Neutrophil (primary cell): Measurements from ENCODE around the gene NTN5.

Source experiments
- H3K27ac ChIP-seq: fragments of 200-600 bp; sonication (generic); 2 replicates; pipeline ENCODE4 v1.5.1; 2016; ENCODE audit warnings: mild to moderate bottlenecking, moderate library complexity
- H3K27me3 ChIP-seq: fragments of 200-600 bp; sonication (generic); 2 replicates; pipeline ENCODE4 v1.6.0; 2016; ENCODE audit warnings: mild to moderate bottlenecking
- H3K36me3 ChIP-seq: fragments of 200-600 bp; sonication (generic); 2 replicates; pipeline ENCODE4 v1.5.1; 2017
- H3K4me1 ChIP-seq, 2 experiments: fragments of 200-600 bp in 1 of 2; sonication (generic) in 1 of 2; 1 replicate in 1 of 2; 2 replicates in 1 of 2; pipeline versions ENCODE4 v1.5.1 to v1.6.1; 2013 to 2016; ENCODE audit warnings: low read depth in 1 of 2, low read length in 1 of 2, mild to moderate bottlenecking in 1 of 2, moderate library complexity in 1 of 2; ENCODE audit not compliant: control insufficient read depth in 1 of 2, insufficient read depth in 1 of 2
- H3K4me3 ChIP-seq, 2 experiments: fragments of 200-600 bp in 1 of 2; sonication (generic) in 1 of 2; 1 replicate in 1 of 2; 2 replicates in 1 of 2; pipeline ENCODE4 v1.5.1; 2013 to 2016; ENCODE audit warnings: low read depth in 1 of 2, low read length in 1 of 2, mild to moderate bottlenecking in 1 of 2, moderate library complexity in 1 of 2
- H3K9me3 ChIP-seq: fragments of 200-600 bp; sonication (generic); 2 replicates; pipeline ENCODE4 v1.5.1; 2016
- TF ChIP-seq, protein P1 (sequence below): fragments of 200-600 bp; sonication (generic); IDR thresholded peaks from 2 replicates; pipeline ENCODE4 v1.5.1; 2016; ENCODE audit warnings: antibody characterized with exemption

NTN5 gene

DNA sequence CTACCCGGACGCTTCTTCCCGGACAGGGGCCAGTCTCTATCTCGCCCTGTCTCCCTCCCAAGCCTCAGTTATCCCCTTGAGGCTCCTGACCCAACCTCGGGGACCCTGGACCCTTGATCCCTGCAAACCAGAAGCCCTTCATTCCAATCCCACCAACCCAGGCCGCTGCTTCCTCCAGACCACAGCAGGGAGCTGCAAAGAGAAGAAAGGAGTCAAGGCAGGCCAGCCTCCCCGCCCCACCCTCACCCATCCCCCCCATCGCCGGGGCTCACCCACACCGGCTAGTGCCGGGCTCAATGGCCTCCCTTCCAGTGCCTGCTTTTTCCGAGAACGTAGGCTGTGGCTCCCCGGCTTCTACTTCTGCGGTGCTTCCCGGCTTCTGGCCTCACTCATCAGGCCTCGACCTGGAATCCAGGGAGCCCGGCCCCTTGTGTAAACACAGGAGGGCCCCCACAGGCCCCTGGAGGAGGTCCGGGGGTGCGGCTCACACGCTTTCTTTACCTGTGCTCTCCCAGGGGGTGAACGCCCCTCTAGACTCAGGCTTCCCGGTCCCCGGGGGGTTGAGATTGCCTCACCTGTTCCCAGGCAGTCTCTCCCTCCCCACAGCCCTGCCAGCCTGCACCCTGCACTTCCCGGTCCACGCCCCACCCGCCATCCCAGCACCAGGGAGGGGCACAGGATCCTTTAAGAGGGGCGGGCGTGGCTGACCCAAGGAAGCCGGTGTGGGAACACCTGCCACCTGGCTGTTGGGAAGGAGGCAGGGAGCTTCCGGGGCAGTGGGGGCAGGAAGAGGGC, 58.2 kb downstream of the NTN5 start, which contains the start of gene FAM83E:
Gene FAM83E (minus strand): TSS at position 641 of the 795 bp plus-strand sequence. CDS start 1,704 bp downstream, outside the sequence.
- H3K27ac ChIP-seq, result no peak within 1 kb of the TSS
- no peaks in the 10 kb centered on the region for H3K9me3 ChIP-seq
- TF ChIP-seq, protein P1, sequence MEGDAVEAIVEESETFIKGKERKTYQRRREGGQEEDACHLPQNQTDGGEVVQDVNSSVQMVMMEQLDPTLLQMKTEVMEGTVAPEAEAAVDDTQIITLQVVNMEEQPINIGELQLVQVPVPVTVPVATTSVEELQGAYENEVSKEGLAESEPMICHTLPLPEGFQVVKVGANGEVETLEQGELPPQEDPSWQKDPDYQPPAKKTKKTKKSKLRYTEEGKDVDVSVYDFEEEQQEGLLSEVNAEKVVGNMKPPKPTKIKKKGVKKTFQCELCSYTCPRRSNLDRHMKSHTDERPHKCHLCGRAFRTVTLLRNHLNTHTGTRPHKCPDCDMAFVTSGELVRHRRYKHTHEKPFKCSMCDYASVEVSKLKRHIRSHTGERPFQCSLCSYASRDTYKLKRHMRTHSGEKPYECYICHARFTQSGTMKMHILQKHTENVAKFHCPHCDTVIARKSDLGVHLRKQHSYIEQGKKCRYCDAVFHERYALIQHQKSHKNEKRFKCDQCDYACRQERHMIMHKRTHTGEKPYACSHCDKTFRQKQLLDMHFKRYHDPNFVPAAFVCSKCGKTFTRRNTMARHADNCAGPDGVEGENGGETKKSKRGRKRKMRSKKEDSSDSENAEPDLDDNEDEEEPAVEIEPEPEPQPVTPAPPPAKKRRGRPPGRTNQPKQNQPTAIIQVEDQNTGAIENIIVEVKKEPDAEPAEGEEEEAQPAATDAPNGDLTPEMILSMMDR, result no peak
- no peak within 1 kb of the TSS for H3K4me3 ChIP-seq
- peaks cover 16 to 19% of the 10 kb centered on the region in 2 experiments for H3K4me1 ChIP-seq
- peaks cover 32% of the 10 kb centered on the region for H3K36me3 ChIP-seq
- H3K27me3 ChIP-seq, result no peaks in the 10 kb centered on the region

DNA sequence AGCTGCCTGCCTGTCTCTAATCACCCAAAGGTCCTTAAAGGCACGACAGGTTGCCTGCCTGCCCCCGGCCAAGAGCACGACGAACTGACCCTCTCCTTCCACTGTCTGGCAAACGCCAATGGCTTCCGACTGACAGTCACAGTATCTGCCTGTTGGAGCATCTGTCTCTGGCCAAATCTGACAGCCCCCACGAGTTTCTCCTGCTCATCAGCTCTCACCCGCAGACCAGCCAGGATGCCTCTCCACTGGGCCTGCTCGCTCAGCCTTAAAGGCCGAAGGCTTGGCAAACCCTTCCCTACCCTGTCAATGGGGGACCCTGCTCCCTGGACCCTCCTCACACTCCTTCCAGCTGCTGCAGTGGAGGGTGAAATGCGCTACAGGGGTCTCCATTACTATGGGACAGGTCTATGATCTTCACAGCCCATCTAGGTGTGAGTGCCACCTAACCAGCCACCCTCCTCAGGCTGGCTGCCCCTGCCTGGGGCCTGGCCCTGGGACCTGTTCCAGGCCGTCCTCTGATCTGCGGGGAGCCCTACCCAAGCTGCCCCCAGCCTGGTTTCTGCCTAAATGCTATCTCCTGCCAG, 58.9 kb downstream of the NTN5 start:
- Histone ChIP-seq H3K27ac (no peak overlapping the region), H3K4me3 (no peak overlapping the region), H3K27me3 (no peaks in the 10 kb centered on the region), H3K9me3 (no peaks in the 10 kb centered on the region), H3K36me3 (peaks cover 32% of the 10 kb centered on the region), H3K4me1 (peaks cover 12 to 15% of the 10 kb centered on the region in 2 experiments)
- TF ChIP-seq, protein P1, result no peak

DNA sequence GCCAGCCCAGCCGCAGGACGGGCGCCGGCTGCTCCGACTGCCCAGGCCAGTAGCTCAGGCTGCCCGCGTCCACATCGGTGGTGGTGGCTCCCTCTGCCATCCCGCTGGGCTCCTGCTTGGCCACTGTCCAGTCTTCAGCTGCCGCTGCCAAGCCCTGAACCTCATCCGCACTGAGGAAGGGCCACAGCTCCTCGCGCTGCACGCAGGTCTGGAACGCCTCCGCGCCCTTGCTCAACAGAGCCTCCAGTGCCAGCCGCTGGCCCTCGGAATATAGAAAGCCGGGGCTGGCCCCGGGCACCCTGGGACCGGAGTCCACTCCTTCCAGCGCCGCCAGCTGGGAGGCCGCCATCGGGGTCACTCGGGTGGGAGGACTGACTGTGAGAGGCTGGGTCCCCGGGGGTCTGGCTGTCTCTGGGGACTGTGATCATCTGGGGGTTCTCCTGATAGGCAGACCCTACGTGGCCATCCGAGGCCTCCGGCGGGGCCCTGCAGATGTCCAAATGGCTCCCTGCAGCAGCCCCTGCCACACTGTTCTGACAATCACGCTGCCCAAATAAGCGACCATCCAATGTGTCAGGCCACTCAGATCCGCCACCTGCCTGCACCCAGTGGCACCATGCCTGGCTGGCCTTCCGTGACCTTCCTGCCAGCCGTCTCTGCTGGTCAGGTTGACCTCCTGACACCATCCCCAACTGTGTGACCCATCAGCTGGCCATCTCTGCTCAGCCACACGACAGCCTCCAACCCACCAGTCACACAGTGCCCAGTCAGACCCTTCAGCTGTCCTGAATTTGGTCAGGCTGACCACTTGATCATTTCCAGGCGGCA, 59.6 kb downstream of the NTN5 start:
- TF ChIP-seq, protein P1, result no peak

GRCh38 chr19:48611872-48612271, 60.9 kb downstream of the NTN5 start:
- no peaks in the 10 kb centered on the region for H3K27me3 ChIP-seq
- H3K4me1 ChIP-seq, result no peaks in the 10 kb centered on the region
- peaks cover 25% of the 10 kb centered on the region for H3K36me3 ChIP-seq
- H3K9me3 ChIP-seq, result no peaks in the 10 kb centered on the region
- no peak overlapping the region for H3K27ac ChIP-seq
- TF ChIP-seq, protein P1, result no peak
- no peak overlapping the region for H3K4me3 ChIP-seq

More for the DNA sequence above, 59.6 kb downstream of the NTN5 start:
- Histone ChIP-seq H3K9me3 (no peaks in the 10 kb centered on the region), H3K27me3 (no peaks in the 10 kb centered on the region), H3K27ac (no peak overlapping the region), H3K4me1 (peaks cover 5 to 9% of the 10 kb centered on the region in 2 experiments), H3K36me3 (peaks cover 32% of the 10 kb centered on the region), H3K4me3 (no peak overlapping the region)
